IPS DF 4.7 (cell line): ENCODE measurements around the gene ACSM2A.
"Not testable (repeated sequence)": the region's sequence is repeated elsewhere in the genome, so short reads cannot be mapped to it uniquely, and the experiment has no call there.

Source experiments
- DNase-seq: peaks from one replicate; pipeline ENCODE4 v3.0.0-alpha.2; 2013; ENCODE audit warnings: low spot score; ENCODE audit errors: extremely low read depth

ACSM2A gene

DNA sequence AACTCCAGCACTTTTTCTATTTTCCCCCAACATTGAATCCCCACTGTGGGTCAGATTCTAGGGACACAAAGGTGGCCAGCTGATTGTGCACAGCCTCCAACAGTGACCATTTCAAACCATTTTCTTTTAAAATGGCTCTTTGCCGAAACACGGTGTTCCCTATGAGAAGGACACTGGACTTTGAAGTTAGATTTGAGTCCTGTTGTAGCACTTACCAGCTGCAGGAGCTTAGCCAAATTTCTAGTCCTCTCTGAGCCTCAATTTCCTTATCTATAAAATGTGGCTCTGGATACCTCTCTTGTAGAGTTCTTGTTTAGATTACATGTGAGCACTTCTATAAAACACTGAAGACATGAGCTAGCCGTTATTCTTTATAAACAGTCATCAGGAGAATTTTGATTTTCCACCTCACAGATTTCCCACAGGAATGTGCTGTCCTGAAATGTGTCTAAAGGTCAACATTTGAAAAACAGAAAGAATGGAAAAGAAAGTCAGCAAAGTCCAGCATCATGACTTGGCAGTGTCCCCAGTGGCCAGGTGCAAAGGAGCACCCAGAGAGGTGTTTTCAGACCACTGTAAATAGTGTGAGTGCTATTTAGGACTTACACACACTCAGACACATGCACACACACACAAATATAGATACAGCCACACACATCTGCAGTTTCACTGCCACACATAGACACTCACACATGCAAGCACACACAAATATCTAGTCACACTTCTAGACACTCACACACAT is 4.5 kb upstream of the ACSM2A start:
- DNase-seq = not testable (repeated sequence)

DNA sequence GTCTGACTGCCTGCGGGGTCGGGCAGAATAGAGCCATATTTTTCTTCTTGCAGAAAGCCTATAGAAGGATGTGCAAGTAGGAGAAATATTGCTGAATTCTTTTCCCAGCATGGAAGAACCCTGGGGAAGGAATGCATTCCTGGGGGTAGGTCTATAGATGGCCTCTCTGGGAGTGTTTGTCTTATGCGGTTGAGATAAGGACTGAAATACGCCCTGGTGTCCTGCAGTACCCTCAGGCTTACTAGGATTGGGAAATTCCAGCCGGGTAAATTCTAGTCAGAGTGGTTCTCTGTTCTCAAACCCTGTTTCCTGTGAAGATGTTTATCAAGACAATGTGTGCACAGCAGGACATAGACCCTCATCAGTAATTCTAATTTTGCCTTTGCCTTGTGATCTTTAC is 2.3 kb downstream of the ACSM2A start:
- DNase-seq = not testable (repeated sequence)

DNA sequence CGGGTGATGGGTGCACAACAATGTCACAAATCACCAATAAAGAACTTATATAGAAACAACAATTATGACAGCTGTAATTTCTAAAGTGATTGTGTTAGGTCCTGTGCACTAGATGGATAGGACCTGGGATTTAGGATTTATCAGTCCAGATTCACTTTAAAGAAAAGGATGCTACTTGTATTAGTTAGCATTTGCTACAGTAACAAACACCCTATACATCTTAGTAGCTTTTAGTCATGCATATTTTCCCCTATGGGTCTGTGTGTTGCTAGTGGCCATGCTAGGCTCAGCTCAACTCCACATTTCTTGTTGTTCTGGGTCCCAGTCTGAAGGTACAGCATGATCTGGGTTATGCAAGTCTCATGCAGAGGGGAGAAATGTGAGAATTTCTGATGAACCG is 7.9 kb downstream of the ACSM2A start:
- not testable (repeated sequence) for DNase-seq

DNA sequence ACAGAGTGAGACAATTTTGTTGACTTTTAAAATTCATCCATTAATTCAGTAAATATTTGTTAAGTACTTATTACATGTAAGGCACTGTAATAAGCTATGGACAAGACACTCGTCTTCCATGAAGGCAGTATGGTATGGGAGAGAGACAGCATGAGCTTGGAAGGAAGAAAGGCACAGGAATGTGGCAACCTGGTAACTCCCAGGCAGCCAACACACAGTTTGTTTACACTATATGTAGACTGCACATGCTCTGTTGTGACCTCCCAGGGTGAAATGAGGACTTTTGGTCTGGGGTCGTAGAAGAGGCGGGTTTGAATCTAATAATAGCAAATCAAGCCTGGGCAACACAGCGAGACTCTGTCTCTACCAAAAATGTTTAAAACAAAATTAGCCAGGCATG is 9.0 kb downstream of the ACSM2A start:
- DNase-seq = not testable (repeated sequence)

DNA sequence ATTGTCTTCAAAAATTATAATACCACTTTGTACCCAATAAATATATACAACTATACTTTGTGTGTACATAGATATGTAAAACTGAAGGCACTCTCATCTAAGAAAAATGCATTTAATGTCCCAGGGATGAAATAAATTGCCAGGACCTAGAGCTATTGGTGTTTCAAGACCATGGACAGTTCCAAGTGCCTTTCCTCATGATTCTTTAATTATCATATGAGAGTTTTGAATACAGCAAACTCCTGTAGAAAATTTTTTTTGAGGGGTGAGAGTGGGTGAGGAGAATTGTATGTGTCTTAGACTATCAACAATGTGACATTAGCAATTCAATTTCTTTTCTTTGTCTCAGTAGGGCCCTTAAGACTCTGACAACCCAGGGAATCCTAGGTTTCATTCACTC is 17.6 kb downstream of the ACSM2A start:
- DNase-seq = not testable (repeated sequence)

DNA sequence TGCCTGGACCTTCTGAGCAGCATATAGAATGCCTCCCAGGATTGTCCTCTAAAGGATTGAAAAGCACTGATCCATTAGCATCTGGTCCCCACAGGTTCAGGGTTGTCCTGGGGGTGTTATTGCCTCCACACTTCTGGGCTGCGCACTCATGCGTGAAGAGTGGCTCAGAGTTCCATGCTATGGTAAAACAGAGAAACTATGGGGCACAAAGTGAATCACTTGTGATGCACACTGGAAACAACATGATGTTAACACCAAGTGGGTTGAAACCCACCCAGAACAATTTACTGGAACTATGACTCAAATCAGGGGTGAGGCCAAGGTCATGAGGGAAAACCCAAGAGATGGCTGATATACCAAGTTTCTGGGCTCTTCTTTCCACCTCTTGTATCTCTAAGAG is 18.6 kb downstream of the ACSM2A start:
- DNase-seq = not testable (repeated sequence)

DNA sequence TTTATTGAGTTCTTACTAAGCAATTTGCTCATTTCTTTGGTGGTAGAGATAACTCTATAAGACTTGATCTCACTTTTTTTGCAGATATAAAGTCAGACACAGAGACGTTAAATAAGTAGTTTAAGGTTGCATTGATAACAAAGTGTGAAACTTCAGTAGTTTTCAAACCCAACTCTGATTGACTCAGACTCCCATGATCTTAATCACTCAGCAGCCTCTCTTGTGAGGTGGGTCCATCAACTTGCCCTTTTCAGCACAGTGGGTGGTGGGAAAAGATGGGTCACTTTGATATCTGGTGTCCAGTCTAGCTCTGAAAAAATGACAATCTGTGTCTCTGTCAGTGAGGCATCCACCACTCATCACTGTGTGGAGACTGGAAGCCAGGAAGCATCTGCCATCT is 19.4 kb downstream of the ACSM2A start:
- DNase-seq = not testable (repeated sequence)

DNA sequence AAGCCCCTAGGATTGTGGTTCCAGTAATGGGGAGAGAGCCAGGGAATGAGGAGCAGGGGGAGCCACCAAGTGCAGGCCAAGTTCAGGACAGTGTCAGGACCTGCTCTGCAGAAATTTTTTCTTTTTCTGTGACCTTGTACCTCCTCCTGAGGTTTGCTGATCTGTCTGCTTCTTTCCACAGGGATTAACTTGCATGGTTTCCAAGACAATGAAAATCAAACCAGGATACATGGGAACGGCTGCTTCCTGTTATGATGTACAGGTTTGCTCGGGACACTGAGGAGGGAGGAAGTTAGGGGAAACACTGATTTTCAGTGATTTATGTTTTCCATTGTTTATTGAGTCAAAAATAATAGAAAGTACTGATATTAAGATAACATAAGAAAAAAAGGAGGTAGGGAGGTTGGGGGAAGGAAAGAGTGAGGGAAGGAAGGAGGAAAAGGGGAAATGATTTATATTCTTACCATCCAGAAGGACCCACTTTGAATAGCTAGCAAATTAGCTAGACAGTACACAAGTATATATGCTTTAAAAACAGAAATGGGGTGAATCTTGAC is 25.9 kb downstream of the ACSM2A start:
- not testable (repeated sequence) for DNase-seq

DNA sequence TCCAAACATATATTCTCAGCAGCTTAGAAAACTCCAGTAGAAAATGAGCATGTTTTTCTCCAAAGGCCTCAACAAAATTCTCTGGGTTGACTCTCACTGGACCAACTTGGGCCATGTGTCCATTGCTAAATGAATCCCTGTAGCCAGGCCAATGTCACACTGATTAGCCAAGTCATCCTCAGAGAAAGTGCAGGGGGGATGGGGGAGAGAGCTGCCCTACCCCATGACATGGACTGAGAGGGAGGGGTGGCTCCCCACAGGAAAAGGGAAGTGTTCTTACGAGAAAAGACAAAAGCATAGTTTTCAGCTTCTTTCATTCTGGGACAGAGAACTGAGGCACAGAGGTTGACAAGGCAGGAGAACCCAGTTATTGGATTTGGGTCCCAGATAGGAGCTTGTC is 32.7 kb downstream of the ACSM2A start:
- DNase-seq = not testable (repeated sequence)

DNA sequence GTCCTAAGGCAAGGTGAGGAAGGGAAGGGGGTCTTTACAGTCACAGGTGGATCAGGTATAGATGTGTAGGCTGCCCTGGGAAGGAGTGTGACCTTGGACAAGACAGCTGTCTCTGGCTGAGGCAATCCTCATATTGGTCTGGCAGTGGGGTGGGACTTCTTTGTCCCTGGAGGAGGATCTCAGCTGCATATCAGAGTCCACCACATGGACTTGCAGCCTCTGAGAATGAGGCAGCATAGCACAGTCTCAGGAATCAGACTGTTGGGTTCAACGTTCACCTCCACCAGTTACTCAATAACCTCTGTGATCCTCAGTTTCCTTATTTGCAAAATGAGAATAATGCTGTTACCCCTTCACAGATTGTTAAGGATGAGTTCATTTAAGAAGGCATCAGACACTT is 33.4 kb downstream of the ACSM2A start:
- no peak for DNase-seq

DNA sequence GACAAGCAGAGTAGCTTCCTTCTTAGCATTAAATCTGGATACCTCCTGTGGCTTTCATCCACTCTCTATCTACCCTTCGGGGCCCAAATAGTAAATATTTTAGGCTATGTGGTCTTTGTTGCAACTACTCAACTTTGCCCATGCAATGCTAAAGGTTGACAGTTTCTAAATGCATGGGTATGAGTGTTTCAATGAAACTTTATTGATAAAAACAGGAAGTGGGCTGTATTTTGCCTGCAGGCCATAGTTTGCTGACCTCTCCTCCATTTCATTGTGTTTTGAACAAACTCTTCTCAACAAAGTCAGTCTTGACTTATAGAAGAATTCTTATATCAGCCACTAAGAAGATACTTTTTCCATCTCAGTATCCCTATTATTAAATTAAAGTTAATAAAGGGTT is 34.1 kb downstream of the ACSM2A start:
- DNase-seq = no peak

DNA sequence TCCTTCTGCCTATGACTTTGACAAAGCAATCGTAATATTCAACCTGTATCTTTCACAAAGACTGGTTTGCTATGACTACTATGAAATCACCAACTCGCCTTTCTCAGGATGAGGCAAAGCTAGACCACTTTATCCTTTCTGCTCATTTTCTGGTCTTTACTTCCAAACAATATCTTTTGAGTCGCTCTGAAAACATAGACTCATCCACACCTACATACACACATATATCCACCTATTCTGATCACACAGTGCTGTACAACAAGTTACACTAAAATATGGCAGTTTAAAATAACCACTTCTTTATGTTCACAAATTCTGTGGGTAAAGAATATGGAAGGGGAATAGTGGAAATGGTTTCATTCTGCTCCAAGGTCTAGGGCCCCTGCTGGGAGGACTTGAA is 39.7 kb downstream of the ACSM2A start:
- not testable (repeated sequence) for DNase-seq

DNA sequence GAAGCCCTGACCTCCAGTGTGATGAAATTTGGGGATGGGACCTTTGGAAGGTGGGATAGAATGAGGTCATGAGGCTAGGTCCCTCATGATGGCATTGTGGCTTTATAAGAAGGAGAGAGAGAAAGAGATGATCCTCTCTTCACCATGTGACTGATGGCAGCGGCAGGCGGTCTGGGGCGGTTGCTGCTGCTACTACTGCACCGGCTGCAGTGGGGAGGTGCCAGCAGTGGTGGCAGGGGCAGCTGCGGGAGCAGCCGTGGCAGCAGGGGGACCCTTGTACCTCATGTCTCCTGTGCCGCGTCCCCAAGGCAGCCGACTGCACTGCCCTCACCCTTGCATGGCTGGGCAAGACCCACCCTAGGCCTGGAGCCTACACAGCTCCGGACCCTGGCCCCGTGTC is 40.1 kb downstream of the ACSM2A start:
- DNase-seq = not testable (repeated sequence)

DNA sequence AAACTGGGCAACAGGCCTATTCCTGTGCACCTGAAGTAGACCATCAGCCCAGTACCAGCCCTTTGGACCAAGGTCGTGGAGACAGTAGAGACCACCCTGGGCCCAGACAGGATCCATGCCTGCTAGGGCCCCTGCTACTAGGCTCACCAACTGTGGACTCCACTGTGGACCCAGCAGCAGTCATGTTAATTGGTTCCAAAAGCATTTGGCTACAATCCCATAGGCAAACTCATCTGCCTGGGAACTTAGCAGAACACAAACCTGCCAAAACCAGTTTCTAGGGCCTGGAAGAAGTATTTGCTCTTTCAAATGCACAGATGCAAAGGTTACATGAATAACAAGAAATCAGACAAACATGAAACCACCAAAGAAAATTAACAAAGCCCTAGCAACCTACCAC is 53.1 kb downstream of the ACSM2A start:
- no peak for DNase-seq

DNA sequence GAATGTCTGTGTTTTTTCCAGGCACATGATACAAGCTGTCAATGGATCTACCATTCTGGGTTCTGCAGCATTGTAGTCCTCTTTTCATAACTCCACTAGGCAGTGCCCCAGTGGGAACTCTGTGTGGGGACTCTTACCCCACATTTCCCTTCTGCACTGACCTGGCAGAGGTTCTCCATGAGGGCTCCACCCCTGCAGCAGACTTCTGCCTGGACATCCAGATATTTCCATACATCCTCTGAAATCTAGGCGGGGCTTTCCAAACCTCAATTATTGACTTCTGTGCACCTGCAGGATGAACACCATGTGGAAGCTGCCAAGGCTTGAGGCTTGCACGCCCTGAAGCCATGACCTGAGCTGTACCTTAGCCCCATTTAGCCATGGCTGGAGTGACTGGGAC is 56.0 kb downstream of the ACSM2A start:
- DNase-seq = no peak

DNA sequence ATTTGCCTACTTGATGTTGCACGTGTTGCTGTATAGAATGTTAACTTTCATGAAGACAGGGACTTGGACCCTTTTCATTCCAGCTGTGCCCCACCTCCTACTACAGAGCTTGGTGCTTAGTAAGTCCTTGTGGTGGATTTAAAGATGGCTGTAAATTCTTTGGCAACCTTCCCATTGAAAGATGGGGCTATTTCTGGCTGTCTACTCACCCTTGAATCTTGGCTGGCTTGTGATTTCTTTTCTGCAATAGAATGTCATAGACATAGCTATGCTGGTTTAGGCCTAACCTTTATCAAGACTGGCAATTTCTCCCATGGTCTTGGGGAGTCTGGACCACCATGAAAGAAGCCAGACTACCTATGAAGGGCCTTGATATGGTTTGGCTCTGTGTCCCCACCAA is 59.0 kb downstream of the ACSM2A start:
- no peak for DNase-seq

DNA sequence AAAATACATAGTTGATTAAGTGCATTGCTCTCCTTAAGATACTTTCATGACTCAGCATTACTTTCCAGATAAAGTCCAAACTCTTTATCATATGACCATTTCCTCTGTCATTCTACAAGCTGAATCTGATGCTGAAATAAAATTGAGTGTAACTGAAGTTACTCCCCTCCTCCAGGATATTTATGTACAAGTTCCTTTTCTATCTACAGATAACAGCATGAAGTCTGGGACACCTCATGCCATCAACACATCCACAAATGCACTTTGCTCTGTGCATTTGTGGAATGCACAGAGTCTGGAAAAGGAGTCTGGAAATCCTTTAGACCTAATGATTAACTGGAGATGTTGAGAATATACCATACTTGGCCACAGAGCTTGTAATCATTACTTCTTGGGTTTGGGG is 64.4 kb downstream of the ACSM2A start:
- no peak for DNase-seq

DNA sequence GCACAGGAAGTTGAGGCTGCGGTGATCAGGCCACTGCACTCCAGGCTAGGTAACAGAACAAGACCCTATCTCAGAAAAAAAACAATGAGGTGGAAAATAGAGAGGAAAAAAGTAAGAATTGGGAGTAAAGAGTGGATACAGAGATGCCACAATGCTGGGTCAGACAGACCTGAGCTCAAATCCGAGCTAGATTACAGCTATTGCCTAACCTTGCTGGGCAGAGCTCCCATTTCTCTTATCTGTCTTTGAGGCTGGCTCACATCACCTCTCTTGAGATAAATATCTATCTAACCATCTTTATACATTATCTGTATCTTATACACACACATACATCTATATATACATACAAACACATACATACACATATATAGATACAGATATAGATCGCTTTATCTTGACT is 65.8 kb downstream of the ACSM2A start:
- no peak for DNase-seq

DNA sequence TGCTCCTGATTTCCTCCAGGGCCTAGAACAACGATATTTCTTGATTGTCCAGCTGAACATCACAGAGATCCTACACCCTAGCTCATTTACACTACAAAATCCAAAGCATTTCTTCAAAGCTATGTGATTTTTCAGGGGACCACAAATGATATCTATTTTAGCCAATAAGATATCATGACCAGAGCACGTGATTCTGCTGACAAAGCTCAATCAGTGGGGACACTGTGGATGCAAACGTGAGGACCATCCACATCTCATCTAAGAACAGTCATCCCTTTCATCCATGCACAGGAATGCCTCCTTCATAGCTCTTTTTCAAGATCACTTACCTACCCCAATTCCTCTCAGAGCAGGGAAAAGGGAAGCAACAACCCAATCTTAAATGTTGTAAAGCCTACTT is 67.9 kb downstream of the ACSM2A start:
- DNase-seq = no peak

DNA sequence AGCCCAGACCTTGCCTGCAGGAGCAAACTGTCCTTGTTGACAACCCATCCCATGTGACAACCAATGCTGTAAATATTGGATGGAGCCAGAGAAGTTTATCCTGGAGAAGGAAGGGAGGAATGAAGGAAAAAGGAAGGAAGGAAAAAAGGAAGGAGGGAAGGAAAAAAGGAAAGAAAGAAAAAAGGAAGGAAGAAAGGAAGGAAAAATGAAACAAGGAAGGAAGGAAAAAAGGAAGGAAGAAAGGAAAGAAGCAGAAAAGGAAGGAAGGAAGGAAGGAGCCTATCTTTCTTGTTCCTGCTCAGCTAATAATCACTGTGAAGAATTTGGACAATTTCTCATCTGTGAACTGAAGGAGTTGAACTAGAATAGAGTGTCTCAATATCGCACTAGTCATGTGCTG is 68.8 kb downstream of the ACSM2A start:
- DNase-seq = no peak

DNA sequence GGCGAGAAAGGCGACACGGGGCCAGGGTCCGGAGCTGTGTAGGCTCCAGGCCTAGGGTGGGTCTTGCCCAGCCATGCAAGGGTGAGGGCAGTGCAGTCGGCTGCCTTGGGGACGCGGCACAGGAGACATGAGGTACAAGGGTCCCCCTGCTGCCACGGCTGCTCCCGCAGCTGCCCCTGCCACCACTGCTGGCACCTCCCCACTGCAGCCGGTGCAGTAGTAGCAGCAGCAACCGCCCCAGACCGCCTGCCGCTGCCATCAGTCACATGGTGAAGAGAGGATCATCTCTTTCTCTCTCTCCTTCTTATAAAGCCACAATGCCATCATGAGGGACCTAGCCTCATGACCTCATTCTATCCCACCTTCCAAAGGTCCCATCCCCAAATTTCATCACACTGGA is 80.5 kb downstream of the ACSM2A start:
- DNase-seq = not testable (repeated sequence)

DNA sequence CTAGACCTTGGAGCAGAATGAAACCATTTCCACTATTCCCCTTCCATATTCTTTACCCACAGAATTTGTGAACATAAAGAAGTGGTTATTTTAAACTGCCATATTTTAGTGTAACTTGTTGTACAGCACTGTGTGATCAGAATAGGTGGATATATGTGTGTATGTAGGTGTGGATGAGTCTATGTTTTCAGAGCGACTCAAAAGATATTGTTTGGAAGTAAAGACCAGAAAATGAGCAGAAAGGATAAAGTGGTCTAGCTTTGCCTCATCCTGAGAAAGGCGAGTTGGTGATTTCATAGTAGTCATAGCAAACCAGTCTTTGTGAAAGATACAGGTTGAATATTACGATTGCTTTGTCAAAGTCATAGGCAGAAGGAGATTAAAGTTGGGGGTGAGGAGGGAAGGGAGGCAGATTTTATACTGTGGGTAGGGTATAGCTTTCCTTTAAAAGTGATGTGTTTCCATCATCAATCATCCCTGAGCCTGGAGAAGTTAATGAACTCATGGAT is 81.0 kb downstream of the ACSM2A start:
- not testable (repeated sequence) for DNase-seq

DNA sequence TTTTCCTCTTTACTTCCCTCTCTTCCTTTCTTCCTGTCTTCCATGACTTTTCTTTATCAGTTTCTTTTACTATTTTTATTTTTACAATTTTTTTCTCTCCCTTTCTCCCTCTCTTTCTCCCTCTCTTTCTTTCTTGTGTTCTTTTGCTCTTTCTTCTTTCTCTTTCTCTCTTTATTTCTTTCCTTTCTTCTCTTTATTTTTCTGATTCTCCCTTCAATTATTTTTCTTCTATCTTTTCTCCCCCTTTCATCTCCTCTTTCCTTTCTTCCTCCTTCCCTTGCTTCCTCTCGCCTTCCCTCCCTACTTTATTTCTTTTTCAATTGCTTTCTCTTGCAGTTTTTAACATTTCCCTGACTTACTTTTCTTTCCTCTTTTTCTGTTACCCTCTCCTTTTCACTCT is 85.3 kb downstream of the ACSM2A start:
- DNase-seq = not testable (repeated sequence)
